NOMO-1 (cell line): ENCODE results near the gene ACLY.
"Not testable (repeated sequence)": the region's sequence is repeated elsewhere in the genome, so short reads cannot be mapped to it uniquely, and the experiment has no call there.

Experiments
- DNase-seq, 2 experiments: peaks; one replicate each; lab custom pipeline; 2025; ENCODE audit not compliant: unreplicated experiment in 2 of 2; lab: John Stamatoyannopoulos, UW

Gene ACLY

GRCh38 chr17:41836550-41837196 is 82.1 kb downstream of the ACLY start:
- no peak for DNase-seq

GRCh38 chr17:41835800-41836549 is 82.8 kb downstream of the ACLY start, which contains the start of gene NT5C3B:
NT5C3B (minus strand) TSS chr17:41836232; CDS start chr17:41836193, 39 bp downstream.
- no peak for DNase-seq

GRCh38 chr17:41835214-41835799 is 83.4 kb downstream of the ACLY start:
- DNase-seq, result peak in 1 of 2 experiments; percentile 26

- not testable (repeated sequence) for DNase-seq
These were observed 88.8 kb downstream of the ACLY start for GRCh38 chr17:41829961-41830360.

- no peak for DNase-seq
These were observed 93.4 kb downstream of the ACLY start for GRCh38 chr17:41825175-41825845.

GRCh38 chr17:41824086-41824485 is 94.7 kb downstream of the ACLY start:
- DNase-seq, result no peak

GRCh38 chr17:41823580-41823979 is 95.2 kb downstream of the ACLY start:
- DNase-seq, result no peak

- DNase-seq, result no peak
These were observed 95.6 kb downstream of the ACLY start for GRCh38 chr17:41823141-41823524.

- DNase-seq, result no peak
These were observed 96.3 kb downstream of the ACLY start for GRCh38 chr17:41822216-41823140.

GRCh38 chr17:41821776-41822175 is 97.0 kb downstream of the ACLY start:
- DNase-seq, result no peak

GRCh38 chr17:41818024-41818423 is 100.7 kb downstream of the ACLY start:
- DNase-seq, result no peak
